ENCODE data around the gene ZSCAN2. TPM values are rescaled to one million over a fixed set of nuclear protein-coding genes. Genes with fewer than 3 reads are reported as not detected.
"Not testable (repeated sequence)": the region's sequence is repeated elsewhere in the genome, so short reads cannot be mapped to it uniquely, and the experiment has no call there.

ZSCAN2 gene
- total and polyA plus RNA-seq, 4 donors: 1.3 to 7.1 (median 5.4) TPM

GRCh38 chr15:84577891-84578290 is 22.9 kb upstream of the ZSCAN2 start:
- WGBS, 2 donors: 88% methylated on average over 6 of the region's 6 CpGs
- H3K27ac ChIP-seq (ENCODE audit: low read depth in 1 of 2, low read length in 2 of 2); ATAC-seq (ENCODE audit: low FRiP score); H3K27me3 ChIP-seq (ENCODE audit: control insufficient read depth in 1 of 2, insufficient read depth in 2 of 2, low read length in 1 of 2); H3K4me3 ChIP-seq (ENCODE audit: low read length in 2 of 2); H3K9me3 ChIP-seq (ENCODE audit: control insufficient read depth, low read length); intact Hi-C loops (cut with DNase I); H3K36me3 ChIP-seq (ENCODE audit: control insufficient read depth in 1 of 2, insufficient read depth in 2 of 2, low read length in 1 of 2); H3K4me1 ChIP-seq (ENCODE audit: control insufficient read depth in 1 of 2, insufficient read depth in 2 of 2, low read length in 2 of 2); DNase-seq: not testable (repeated sequence)

GRCh38 chr15:84579261-84579721 is 21.5 kb upstream of the ZSCAN2 start:
- H3K4me3 ChIP-seq (ENCODE audit: low read length in 2 of 2); H3K27ac ChIP-seq (ENCODE audit: low read depth in 1 of 2, low read length in 2 of 2); ATAC-seq (ENCODE audit: low FRiP score); H3K4me1 ChIP-seq (ENCODE audit: control insufficient read depth in 1 of 2, insufficient read depth in 2 of 2, low read length in 2 of 2); H3K9me3 ChIP-seq (ENCODE audit: control insufficient read depth, low read length); H3K27me3 ChIP-seq (ENCODE audit: control insufficient read depth in 1 of 2, insufficient read depth in 2 of 2, low read length in 1 of 2); H3K36me3 ChIP-seq (ENCODE audit: control insufficient read depth in 1 of 2, insufficient read depth in 2 of 2, low read length in 1 of 2); intact Hi-C loops (cut with DNase I); DNase-seq: not testable (repeated sequence)
- WGBS, 2 donors: 76 to 78% methylated on average over 7 of the region's 7 CpGs

GRCh38 chr15:84581676-84582428 is 19.0 kb upstream of the ZSCAN2 start:
- not testable (repeated sequence) for H3K9me3 ChIP-seq (ENCODE audit: control insufficient read depth, low read length); H3K4me1 ChIP-seq (ENCODE audit: control insufficient read depth in 1 of 2, insufficient read depth in 2 of 2, low read length in 2 of 2); H3K36me3 ChIP-seq (ENCODE audit: control insufficient read depth in 1 of 2, insufficient read depth in 2 of 2, low read length in 1 of 2); H3K4me3 ChIP-seq (ENCODE audit: low read length in 2 of 2); ATAC-seq (ENCODE audit: low FRiP score); H3K27ac ChIP-seq (ENCODE audit: low read depth in 1 of 2, low read length in 2 of 2); H3K27me3 ChIP-seq (ENCODE audit: control insufficient read depth in 1 of 2, insufficient read depth in 2 of 2, low read length in 1 of 2); DNase-seq
- intact Hi-C loops (cut with DNase I): loop anchor here in 1 of 2 donors (10.0 kb wide), 1 partner anchor 373 kb away; no protein-coding TSS in a partner anchor
- WGBS, 2 donors: 73 to 74% methylated on average over 5 to 6 of the region's 7 CpGs

- Histone ChIP-seq H3K4me3 (ENCODE audit: low read length in 2 of 2) (no peak overlapping the region), H3K36me3 (ENCODE audit: control insufficient read depth in 1 of 2, insufficient read depth in 2 of 2, low read length in 1 of 2) (no peaks in the 10 kb centered on the region), H3K27me3 (ENCODE audit: control insufficient read depth in 1 of 2, insufficient read depth in 2 of 2, low read length in 1 of 2) (no peaks in the 10 kb centered on the region), H3K27ac (ENCODE audit: low read depth in 1 of 2, low read length in 2 of 2) (no peak overlapping the region), H3K4me1 (ENCODE audit: control insufficient read depth in 1 of 2, insufficient read depth in 2 of 2, low read length in 2 of 2) (no peaks in the 10 kb centered on the region), H3K9me3 (ENCODE audit: control insufficient read depth, low read length) (no peaks in the 10 kb centered on the region)
- no peak for ATAC-seq (ENCODE audit: low FRiP score)
- no peak for DNase-seq
- intact Hi-C loops (cut with DNase I): loop anchor here in 1 of 2 donors (10.0 kb wide), 1 partner anchor 372 kb away; no protein-coding TSS in a partner anchor
- WGBS, 2 donors: 93 to 97% methylated on average over 2 of the region's 2 CpGs
These were observed 18.1 kb upstream of the ZSCAN2 start for GRCh38 chr15:84582583-84583157.

GRCh38 chr15:84583921-84584320 is 16.9 kb upstream of the ZSCAN2 start:
- H3K36me3 ChIP-seq (ENCODE audit: control insufficient read depth in 1 of 2, insufficient read depth in 2 of 2, low read length in 1 of 2); H3K4me3 ChIP-seq (ENCODE audit: low read length in 2 of 2); H3K27me3 ChIP-seq (ENCODE audit: control insufficient read depth in 1 of 2, insufficient read depth in 2 of 2, low read length in 1 of 2); H3K9me3 ChIP-seq (ENCODE audit: control insufficient read depth, low read length); ATAC-seq (ENCODE audit: low FRiP score); DNase-seq; H3K4me1 ChIP-seq (ENCODE audit: control insufficient read depth in 1 of 2, insufficient read depth in 2 of 2, low read length in 2 of 2); H3K27ac ChIP-seq (ENCODE audit: low read depth in 1 of 2, low read length in 2 of 2): not testable (repeated sequence)
- WGBS, 2 donors: 16 to 28% methylated on average over 4 of the region's 4 CpGs
- intact Hi-C loops (cut with DNase I): loop anchor here in 1 of 2 donors (10.0 kb wide), 1 partner anchor 371 kb away; no protein-coding TSS in a partner anchor

- DNase-seq (no peak), ATAC-seq (ENCODE audit: low FRiP score) (no peak)
- H3K27ac ChIP-seq (ENCODE audit: low read depth in 1 of 2, low read length in 2 of 2): no peak overlapping the region
- no peaks in the 10 kb centered on the region for H3K36me3 ChIP-seq (ENCODE audit: control insufficient read depth in 1 of 2, insufficient read depth in 2 of 2, low read length in 1 of 2)
- WGBS, 2 donors: 76 to 78% methylated on average over 6 of the region's 6 CpGs
- H3K4me3 ChIP-seq (ENCODE audit: low read length in 2 of 2): no peak overlapping the region
- no peaks in the 10 kb centered on the region for H3K4me1 ChIP-seq (ENCODE audit: control insufficient read depth in 1 of 2, insufficient read depth in 2 of 2, low read length in 2 of 2)
- intact Hi-C loops (cut with DNase I): loop anchor here in 1 of 2 donors (5.0 to 10.0 kb wide), 2 partner anchors 368 to 461 kb away; no protein-coding TSS in a partner anchor
- H3K27me3 ChIP-seq (ENCODE audit: control insufficient read depth in 1 of 2, insufficient read depth in 2 of 2, low read length in 1 of 2): no peaks in the 10 kb centered on the region
- no peaks in the 10 kb centered on the region for H3K9me3 ChIP-seq (ENCODE audit: control insufficient read depth, low read length)
These were observed 14.1 kb upstream of the ZSCAN2 start for GRCh38 chr15:84586696-84587095.

GRCh38 chr15:84588053-84588874 is 12.5 kb upstream of the ZSCAN2 start:
- H3K4me1 ChIP-seq (ENCODE audit: control insufficient read depth in 1 of 2, insufficient read depth in 2 of 2, low read length in 2 of 2): no peaks in the 10 kb centered on the region
- peak; percentile 90 to 95 for DNase-seq
- intact Hi-C loops (cut with DNase I): loop anchor here in 1 of 2 donors (5.0 to 10.0 kb wide), 2 partner anchors 367 to 459 kb away; no protein-coding TSS in a partner anchor
- no peak overlapping the region for H3K27ac ChIP-seq (ENCODE audit: low read depth in 1 of 2, low read length in 2 of 2)
- H3K4me3 ChIP-seq (ENCODE audit: low read length in 2 of 2): peak overlapping the region in 1 of 2 donors; percentile 12
- no peaks in the 10 kb centered on the region for H3K27me3 ChIP-seq (ENCODE audit: control insufficient read depth in 1 of 2, insufficient read depth in 2 of 2, low read length in 1 of 2)
- peak; percentile 99 for ATAC-seq (ENCODE audit: low FRiP score)
- 15 to 24% methylated on average over 26 of the region's 26 CpGs for WGBS, 2 donors
- H3K36me3 ChIP-seq (ENCODE audit: control insufficient read depth in 1 of 2, insufficient read depth in 2 of 2, low read length in 1 of 2): no peaks in the 10 kb centered on the region
- no peaks in the 10 kb centered on the region for H3K9me3 ChIP-seq (ENCODE audit: control insufficient read depth, low read length)

GRCh38 chr15:84590406-84590805 is 10.4 kb upstream of the ZSCAN2 start:
- ATAC-seq (ENCODE audit: low FRiP score) (no peak), DNase-seq (no peak)
- WGBS, 2 donors: 85 to 87% methylated on average over 2 of the region's 2 CpGs
- no peaks in the 10 kb centered on the region for H3K27me3 ChIP-seq (ENCODE audit: control insufficient read depth in 1 of 2, insufficient read depth in 2 of 2, low read length in 1 of 2)
- no peak overlapping the region for H3K4me3 ChIP-seq (ENCODE audit: low read length in 2 of 2)
- intact Hi-C loops (cut with DNase I): loop anchor here in 1 of 2 donors (10.0 kb wide), 2 partner anchors 344 to 454 kb away; no protein-coding TSS in a partner anchor
- no peaks in the 10 kb centered on the region for H3K4me1 ChIP-seq (ENCODE audit: control insufficient read depth in 1 of 2, insufficient read depth in 2 of 2, low read length in 2 of 2)
- no peaks in the 10 kb centered on the region for H3K36me3 ChIP-seq (ENCODE audit: control insufficient read depth in 1 of 2, insufficient read depth in 2 of 2, low read length in 1 of 2)
- H3K9me3 ChIP-seq (ENCODE audit: control insufficient read depth, low read length): no peaks in the 10 kb centered on the region
- no peak overlapping the region for H3K27ac ChIP-seq (ENCODE audit: low read depth in 1 of 2, low read length in 2 of 2)
